HG03354 (cell line): ENCODE measurements around the gene FBXO8.

Source experiments
- ATAC-seq: cut with Tn5 transposase; IDR thresholded peaks from one replicate; pipeline ENCODE4 v1.9.1; 2021; ENCODE audit warnings: mild to moderate bottlenecking; ENCODE audit not compliant: unreplicated experiment, poor library complexity, severe bottlenecking

The FBXO8 gene

GRCh38 chr4:174213731-174214100 is 69.8 kb downstream of the FBXO8 start:
- ATAC-seq = peak; percentile 23

- ATAC-seq = no peak
These were observed 71.4 kb downstream of the FBXO8 start for GRCh38 chr4:174212061-174212460.

DNA sequence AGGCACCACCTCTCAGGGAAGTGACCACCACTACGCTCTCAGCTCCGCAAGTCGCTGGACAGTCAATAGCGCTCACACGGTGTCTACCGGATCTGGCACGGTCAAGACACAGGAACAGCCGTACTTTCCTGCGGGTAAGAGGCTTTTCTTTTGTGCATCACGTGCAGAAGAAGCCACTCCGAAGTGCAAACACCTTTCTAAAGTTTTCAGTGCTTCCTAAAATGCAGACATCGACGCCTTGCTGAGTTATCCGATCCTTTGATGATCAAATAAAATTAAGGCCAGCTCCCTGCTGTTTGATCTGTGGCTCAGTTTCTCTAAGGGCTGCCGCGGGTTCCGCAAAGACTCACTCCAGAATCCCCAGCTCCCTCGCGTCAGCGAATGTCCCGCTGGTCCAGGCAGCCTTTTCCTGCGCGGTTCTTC is 71.8 kb downstream of the FBXO8 start:
- no peak for ATAC-seq

GRCh38 chr4:174210952-174211490 is 72.4 kb downstream of the FBXO8 start:
- ATAC-seq = no peak

- ATAC-seq = no peak
These were observed 73.1 kb downstream of the FBXO8 start for GRCh38 chr4:174210354-174210753.

DNA sequence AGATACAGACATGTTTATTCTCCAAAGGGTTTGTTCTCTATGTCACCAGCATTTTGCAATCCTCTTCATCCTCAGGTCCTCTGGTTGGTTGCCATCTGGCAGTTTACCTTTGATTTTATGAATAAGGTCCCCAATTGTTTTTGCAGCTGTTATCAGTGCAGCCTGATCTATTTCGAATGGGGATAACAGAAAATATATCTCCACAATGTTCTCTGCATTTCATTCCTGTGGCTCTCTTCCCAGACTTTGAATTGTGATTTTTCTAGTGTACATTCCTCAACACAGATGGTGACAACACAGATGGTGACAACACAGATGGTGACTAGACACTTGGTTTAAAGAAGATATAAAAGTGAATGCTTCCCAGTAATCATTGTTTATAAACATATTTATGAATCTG is 74.1 kb downstream of the FBXO8 start:
- ATAC-seq = no peak

DNA sequence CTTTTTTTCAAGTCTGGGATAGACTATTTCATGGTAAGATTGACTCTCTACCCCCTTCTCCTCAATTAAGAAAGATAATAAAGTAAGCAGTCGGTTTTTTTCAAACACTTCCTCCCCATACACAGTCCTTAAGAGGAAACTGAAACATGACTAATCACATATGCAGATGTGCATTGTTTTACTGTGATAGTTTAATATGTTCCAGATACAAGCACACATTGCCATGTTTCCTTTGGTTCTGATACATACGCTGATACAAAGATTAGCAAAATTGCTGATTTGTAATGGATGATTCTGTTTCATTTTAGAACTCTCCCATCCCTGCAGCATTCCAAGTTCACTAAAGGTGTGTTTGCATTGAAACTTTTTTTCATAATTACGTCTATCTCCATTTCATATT is 76.1 kb downstream of the FBXO8 start:
- ATAC-seq = no peak

GRCh38 chr4:174204164-174204831 is 79.2 kb downstream of the FBXO8 start:
- no peak for ATAC-seq

DNA sequence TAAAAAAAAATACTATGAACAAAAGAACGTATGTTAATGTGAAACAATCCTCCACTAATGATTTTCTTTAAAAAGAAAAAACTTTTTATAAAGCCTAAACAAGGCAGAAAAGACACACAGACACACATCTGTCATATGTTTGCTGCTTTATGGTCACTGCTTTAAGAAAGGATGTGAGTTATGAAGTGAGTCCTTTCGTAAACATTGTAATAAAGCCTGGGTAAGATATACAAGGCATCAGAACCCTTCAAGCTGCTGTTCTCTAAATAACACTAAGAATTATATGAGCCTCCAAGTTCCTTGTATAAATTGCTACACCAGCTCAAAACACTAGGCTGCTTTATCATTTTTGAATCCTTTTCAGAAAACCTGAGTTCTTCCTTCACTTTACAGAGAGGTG is 81.6 kb downstream of the FBXO8 start:
- ATAC-seq = no peak

- no peak for ATAC-seq
These were observed 83.7 kb downstream of the FBXO8 start for GRCh38 chr4:174199735-174200134.

DNA sequence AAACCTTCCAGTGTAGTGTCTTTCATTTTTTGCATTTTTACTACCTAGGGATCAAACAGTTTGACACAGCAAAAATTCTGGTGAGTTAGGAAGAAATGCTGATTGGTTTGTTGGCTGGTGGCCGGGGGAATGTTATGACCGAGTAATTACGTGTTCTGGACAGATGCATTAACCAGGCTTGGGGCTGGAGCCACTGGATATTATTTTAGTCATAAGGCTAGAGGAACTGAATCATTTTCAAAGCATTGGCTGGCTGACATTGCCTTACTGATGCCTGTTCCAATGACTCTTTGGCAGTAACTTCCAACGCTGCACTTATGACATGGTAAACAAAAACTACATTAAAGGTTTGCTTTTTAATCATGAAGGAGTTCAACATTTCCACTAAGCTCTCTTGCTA is 84.6 kb downstream of the FBXO8 start:
- ATAC-seq = no peak

- no peak for ATAC-seq
These were observed 85.1 kb downstream of the FBXO8 start for GRCh38 chr4:174198396-174198795.

DNA sequence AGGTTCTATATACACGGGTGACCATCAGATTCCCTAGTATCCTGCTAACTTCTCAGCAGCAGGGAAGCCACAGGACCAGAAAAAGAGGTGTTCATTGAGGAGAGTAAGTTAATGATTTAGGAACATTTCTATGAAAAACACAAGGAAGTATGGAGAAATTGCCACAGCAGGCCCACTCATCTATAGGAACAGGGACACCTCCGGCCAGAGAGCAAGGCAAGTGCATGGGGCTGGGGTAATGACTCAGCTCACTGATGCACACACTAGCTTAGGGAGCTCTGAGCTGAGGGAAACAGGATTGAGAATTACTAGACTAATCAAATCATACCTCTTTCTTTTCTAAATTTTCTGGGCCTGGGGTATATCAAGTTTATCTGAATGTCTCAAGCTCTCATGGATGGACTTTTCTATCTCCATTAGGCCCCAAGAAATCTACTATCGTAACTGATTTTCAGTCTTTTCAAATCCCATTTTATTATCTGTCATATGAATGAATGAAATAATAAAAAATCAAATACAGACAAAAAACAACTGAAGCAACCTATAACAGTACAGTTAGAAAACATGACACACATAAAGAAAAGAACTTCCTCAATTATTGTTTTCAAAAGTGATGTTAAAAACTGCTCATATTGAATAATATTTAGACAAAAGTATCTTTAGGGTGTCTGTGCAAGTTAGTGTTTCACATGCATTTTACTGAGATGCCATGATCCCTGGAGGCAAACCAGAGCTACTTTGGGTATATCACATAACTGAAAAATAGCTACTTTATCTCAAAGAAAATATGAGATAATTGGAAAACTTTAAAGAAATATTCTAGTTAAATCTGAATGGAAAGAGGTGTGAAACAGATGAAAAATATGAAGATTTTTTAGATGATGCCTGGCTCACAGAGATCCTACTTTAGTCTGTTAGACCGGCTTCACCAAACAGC is 89.8 kb downstream of the FBXO8 start:
- ATAC-seq = no peak

DNA sequence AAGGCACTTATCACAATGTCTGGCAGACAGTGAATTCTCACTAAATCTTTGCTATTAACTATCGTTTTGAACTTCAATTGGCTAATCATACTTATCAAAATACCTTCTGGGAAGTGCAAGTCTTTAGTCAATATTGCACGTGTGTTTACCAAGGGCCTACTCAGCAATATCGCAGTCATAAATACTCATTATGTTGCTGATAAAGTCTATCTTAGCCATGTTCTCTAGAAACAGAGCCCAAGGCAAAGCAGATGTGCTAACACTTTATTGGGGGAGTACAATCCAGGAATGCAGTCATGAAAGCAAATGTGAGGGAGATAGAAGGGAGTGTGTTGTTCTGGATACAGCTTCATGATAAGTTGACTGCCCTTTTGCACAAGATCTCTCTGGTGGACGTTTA is 90.5 kb downstream of the FBXO8 start:
- no peak for ATAC-seq

DNA sequence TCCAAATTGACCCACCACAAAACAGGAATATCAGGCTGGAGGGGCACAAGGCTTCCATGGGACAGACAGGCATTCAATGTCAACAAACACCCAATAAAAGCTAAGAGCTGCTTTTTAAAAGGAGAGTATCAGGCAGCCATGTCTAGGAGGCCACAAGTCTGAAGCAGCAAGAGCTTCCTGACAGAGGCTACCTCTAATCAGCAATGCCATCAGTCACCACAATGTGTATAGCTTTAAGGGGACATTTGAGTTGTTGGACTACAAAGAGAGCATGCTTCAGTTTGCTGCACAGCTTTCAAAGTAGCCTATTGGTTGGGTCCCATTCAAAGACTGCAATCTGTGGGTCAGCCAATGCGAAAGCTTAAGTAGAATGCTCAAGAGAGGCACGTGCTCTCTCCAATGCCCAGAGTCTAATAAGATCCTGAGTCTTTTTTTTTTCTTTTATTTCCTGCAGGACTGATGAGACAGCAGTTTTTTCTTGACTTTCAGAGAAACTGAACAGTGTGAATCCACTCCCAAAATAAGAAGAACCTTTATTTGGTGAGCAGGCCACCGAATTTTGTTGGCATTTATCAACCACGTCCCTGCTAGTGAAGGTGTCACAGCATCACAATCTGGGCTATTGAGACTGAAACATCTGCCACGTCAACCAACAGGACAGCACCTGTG is 92.5 kb downstream of the FBXO8 start:
- no peak for ATAC-seq

- ATAC-seq = no peak
These were observed 94.0 kb downstream of the FBXO8 start for GRCh38 chr4:174189392-174190015.
